Measurements from ENCODE around the gene FADS3. TPM values are rescaled to one million over a fixed set of nuclear protein-coding genes. Genes with fewer than 3 reads are reported as not detected.

The FADS3 gene
- total RNA-seq, 4 donors from 2014 or later: 19.5 to 96.9 (median 31.6) TPM

- H3K4me3 ChIP-seq: peak within 1 kb of the TSS; percentile 43 to 63 (median 56)
- peaks cover 0 to 22% (median 10%) of the 10 kb centered on the region in 4 donors for H3K4me1 ChIP-seq
- peak; percentile 55 for DNase-seq
- TF ChIP-seq, protein P1, sequence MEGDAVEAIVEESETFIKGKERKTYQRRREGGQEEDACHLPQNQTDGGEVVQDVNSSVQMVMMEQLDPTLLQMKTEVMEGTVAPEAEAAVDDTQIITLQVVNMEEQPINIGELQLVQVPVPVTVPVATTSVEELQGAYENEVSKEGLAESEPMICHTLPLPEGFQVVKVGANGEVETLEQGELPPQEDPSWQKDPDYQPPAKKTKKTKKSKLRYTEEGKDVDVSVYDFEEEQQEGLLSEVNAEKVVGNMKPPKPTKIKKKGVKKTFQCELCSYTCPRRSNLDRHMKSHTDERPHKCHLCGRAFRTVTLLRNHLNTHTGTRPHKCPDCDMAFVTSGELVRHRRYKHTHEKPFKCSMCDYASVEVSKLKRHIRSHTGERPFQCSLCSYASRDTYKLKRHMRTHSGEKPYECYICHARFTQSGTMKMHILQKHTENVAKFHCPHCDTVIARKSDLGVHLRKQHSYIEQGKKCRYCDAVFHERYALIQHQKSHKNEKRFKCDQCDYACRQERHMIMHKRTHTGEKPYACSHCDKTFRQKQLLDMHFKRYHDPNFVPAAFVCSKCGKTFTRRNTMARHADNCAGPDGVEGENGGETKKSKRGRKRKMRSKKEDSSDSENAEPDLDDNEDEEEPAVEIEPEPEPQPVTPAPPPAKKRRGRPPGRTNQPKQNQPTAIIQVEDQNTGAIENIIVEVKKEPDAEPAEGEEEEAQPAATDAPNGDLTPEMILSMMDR (IDR thresholded peaks at IDR 0.05): no peak
- 7% methylated on average over 12 of the region's 74 CpGs; no CpG with 5 or more reads in 1 of the 2 donors for WGBS, 2 donors (ENCODE audit: low coverage in 1 of 2)
- in situ Hi-C loops (cut with MboI; ENCODE audit: low pct_ligation_motif_present in 1 of 4, low pct_unique_long_range_greater_than_20kb in 1 of 4, low sequenced_read_pairs in 3 of 4): no loop called here
- peaks cover 55% of the 10 kb centered on the region for H3K27me3 ChIP-seq
- no peaks in the 10 kb centered on the region for H3K36me3 ChIP-seq
- H3K9me3 ChIP-seq: no peaks in the 10 kb centered on the region
- H3K27ac ChIP-seq: peak within 1 kb of the TSS; percentile 55 to 72 (median 65)
- intact Hi-C loops (cut with DNase I; ENCODE audit: low total_unique reads): no loop called here
Observed at GRCh38 chr11:61917334-61918109, 26.2 kb upstream of the FADS3 start, which contains the start of gene RAB3IL1. Gene RAB3IL1, minus strand, starts transcription at chr11:61917566. Its CDS starts 199 bp downstream, at chr11:61917367.

DNA sequence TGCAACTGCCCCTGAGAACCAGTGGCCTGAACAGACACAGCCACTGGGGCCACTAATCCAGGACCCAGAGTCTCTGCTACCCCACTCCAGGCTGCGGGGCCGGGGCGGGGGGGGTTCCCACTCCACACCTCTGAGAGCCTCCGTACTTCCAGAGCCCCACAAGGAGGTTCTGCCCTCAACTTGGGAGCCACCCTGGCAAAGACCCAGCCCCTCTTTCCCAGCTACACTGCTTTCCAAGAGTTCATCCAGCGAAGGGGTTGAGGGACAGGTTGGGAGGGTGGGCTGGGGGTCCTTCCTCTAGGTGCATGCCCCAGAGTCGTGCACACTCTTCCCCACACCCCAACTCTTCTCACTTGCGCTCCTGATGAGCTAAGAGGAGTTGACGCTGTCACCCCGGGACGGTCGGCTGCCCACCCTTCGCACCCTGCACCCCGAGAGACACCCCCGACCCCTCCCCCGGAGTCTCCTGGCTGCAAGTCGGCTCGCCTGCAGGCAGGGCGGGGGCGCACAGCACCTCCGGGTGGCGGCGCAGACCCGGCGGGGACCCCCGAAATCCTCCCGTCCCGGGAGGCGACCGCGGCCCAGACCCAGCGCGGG is 25.5 kb upstream of the FADS3 start:
- no peaks in the 10 kb centered on the region for H3K36me3 ChIP-seq
- intact Hi-C loops (cut with DNase I; ENCODE audit: low total_unique reads) (no loop called here), in situ Hi-C loops (cut with MboI; ENCODE audit: low pct_ligation_motif_present in 1 of 4, low pct_unique_long_range_greater_than_20kb in 1 of 4, low sequenced_read_pairs in 3 of 4) (no loop called here)
- no peaks in the 10 kb centered on the region for H3K9me3 ChIP-seq
- H3K4me3 ChIP-seq: peak overlapping the region; percentile 43 to 63 (median 56)
- no peak for DNase-seq
- H3K27ac ChIP-seq: peak overlapping the region; percentile 55 to 72 (median 65)
- TF ChIP-seq POLR2AphosphoS5 (IDR thresholded peaks at IDR 0.05) (no peak), POLR2A (IDR thresholded peaks at IDR 0.05) (no peak), EP300 (IDR thresholded peaks at IDR 0.05; ENCODE audit: low read depth) (no peak)
- TF ChIP-seq, protein P1 (IDR thresholded peaks at IDR 0.05): no peak
- 0 to 10% methylated on average over 1 to 12 of the region's 32 CpGs for WGBS, 2 donors (ENCODE audit: low coverage in 1 of 2)
- H3K4me1 ChIP-seq: peaks cover 0 to 27% (median 10%) of the 10 kb centered on the region in 4 donors
- peaks cover 55% of the 10 kb centered on the region for H3K27me3 ChIP-seq

DNA sequence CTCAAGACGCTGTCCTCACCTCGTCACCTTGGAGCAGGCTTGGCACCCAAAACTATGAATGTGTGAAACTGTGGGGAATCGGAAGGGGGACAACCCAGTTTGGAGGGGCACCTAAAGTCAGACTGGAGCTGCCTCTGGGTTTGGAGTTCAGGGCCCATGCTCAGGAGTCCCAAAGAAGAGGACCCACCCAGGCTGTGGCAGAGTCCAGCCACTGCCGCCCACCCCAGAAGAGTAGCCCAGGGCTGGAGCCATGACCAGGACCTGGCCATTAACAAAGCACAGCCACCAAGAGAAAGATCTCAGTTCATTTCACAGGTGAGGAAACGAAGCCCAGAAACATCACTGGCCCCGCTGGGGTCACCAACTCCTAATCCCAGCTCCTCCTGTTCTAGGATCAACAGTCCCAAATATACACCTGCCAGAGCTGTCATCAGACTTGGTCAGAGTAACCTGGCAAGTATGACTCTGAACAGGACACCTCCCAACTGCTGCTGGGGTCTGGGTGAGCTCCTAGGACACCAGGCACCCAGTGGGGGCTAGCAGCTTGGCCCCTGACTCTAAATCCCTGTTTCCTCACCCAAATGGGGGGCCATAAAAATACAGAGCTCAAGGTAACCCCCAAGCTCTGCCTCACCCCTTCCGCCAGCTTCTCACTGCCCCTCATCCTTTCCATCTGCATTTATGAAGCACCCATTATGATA is 23.3 kb upstream of the FADS3 start:
- no peak for DNase-seq
- H3K4me1 ChIP-seq: peaks cover 0 to 44% (median 11%) of the 10 kb centered on the region in 4 donors
- peaks cover 33% of the 10 kb centered on the region for H3K27me3 ChIP-seq
- in situ Hi-C loops (cut with MboI; ENCODE audit: low pct_ligation_motif_present in 1 of 4, low pct_unique_long_range_greater_than_20kb in 1 of 4, low sequenced_read_pairs in 3 of 4): no loop called here
- no peak overlapping the region for H3K4me3 ChIP-seq
- H3K27ac ChIP-seq: peak overlapping the region in 1 of 4 donors; percentile 23
- intact Hi-C loops (cut with DNase I; ENCODE audit: low total_unique reads): no loop called here
- no peaks in the 10 kb centered on the region for H3K36me3 ChIP-seq
- WGBS, 2 donors (ENCODE audit: low coverage in 1 of 2): 79% methylated on average over 7 of the region's 7 CpGs; no CpG with 5 or more reads in 1 of the 2 donors
- TF ChIP-seq POLR2AphosphoS5 (IDR thresholded peaks at IDR 0.05) (no peak), POLR2A (IDR thresholded peaks at IDR 0.05) (no peak), EP300 (IDR thresholded peaks at IDR 0.05; ENCODE audit: low read depth) (no peak)
- TF ChIP-seq, protein P1 (IDR thresholded peaks at IDR 0.05): no peak
- H3K9me3 ChIP-seq: no peaks in the 10 kb centered on the region
